ENCODE measurements around the gene MEOX1. TPM values are rescaled to one million over a fixed set of nuclear protein-coding genes. Genes with fewer than 3 reads are reported as not detected.
A peak's percentile ranks its signal among the peaks of the same experiment; 100 is the strongest.

MEOX1 gene
- total RNA-seq = 1 to 10 TPM; 5.5 to 6.0 TPM
- 8.7 to 54.9 reads per million in 2 donors for total RNA-seq

DNA sequence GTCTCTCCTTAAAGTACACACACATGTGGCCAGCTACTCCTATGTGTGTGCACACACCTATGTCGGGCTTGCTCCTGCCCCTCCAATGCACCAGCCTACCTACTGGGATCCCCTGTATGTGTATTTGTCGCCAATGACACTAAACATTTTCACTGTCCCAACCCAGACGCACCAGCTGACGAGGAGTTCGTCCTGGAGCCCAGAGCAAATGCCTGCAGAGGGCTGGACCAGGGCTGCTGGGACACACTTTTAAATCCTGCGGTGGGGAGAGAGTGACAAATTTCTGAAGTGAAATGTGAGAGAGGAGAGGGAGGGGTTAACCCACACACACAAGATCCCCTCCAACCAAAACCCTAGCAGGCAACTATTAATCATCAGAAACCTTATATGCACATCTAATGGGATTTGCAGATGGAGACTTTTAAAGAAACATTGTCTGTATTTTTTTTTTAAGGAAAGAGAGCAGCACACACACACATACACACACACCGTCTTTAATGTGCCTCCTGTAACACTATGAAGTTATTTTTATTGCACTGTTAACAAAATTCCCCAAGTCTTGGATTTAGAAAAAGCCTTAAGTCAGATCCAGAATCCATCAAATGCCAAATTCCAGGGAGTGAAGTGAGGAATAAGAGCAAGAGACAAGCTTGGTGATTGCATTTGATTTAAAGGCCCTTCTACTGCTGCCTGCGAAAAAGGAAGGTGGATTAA lies at the start of gene MEOX1:
Gene MEOX1 (minus strand): TSS at position 224 of the 714 bp plus-strand sequence. CDS start 388 bp downstream, outside the sequence.
- peak within 1 kb of the TSS; percentile 88 for H3K27ac Mint-ChIP-seq

DNA sequence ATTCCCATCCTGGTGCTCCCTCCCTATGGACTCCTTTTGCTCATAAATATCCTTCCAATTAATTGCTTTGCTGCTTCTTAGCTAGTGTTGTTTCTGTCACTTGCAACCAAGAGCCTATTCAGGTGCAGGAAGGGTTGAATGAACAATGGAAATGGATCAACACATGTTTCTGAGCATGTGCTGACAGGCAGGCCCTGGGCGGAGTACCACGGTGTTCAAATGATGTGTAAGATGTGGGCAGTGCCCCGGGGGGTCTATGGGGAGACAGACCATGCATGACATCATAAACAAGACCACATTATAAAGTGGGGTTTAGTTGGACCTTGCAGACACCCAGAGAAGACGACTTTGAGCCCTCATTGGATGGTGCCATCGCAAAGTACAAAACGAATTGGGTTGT lies 48.4 kb upstream of the MEOX1 start:
- no peak for DNase-seq

More for the DNA sequence above, at the start of gene MEOX1:
- DNase-seq (no peak), ATAC-seq (peak; percentile 51)
- Mint-ChIP-seq H3K36me3 (ENCODE audit: low read depth) (no peaks in the 10 kb centered on the region), H3K27me3 (no peaks in the 10 kb centered on the region), H3K4me3 (peak within 1 kb of the TSS; percentile 84), H3K4me1 (peaks cover 28% of the 10 kb centered on the region)
- no peaks in the 10 kb centered on the region for H3K9me3 ChIP-seq (ENCODE audit: control insufficient read depth, low read length, poor library complexity, severe bottlenecking)

DNA sequence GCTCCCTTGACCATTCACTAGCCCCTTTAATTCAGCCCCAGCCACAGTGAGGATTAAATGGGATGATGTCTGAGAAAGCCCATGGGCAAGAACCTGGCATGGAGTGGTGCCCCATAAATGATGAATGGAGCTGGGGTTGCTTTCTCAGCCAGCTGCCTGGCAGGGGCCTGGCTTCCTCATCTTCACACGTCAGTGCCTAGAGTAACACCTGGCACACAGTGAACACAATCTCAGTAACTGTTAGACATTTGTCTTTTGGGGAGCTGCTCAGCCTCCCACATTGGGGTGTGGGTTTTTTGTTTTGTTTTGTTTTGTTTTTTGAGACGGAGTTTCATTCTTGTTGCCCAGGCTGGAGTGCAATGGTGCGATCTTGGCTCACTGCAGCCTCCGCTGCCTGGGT lies 47.5 kb upstream of the MEOX1 start:
- DNase-seq (no peak), ATAC-seq (no peak)
- Mint-ChIP-seq H3K27ac (no peak overlapping the region), H3K27me3 (peaks cover 71% of the 10 kb centered on the region), H3K4me3 (no peak overlapping the region), H3K36me3 (ENCODE audit: low read depth) (peaks cover 3% of the 10 kb centered on the region), H3K4me1 (peaks cover 8% of the 10 kb centered on the region)
- no peaks in the 10 kb centered on the region for H3K9me3 ChIP-seq (ENCODE audit: control insufficient read depth, low read length, poor library complexity, severe bottlenecking)

More for the DNA sequence above, 48.4 kb upstream of the MEOX1 start:
- no peak overlapping the region for H3K4me3 Mint-ChIP-seq
- no peak for ATAC-seq
- H3K9me3 ChIP-seq (ENCODE audit: control insufficient read depth, low read length, poor library complexity, severe bottlenecking) = no peaks in the 10 kb centered on the region
- H3K36me3 Mint-ChIP-seq (ENCODE audit: low read depth) = peaks cover 6% of the 10 kb centered on the region
- peaks cover 12% of the 10 kb centered on the region for H3K4me1 Mint-ChIP-seq
- H3K27me3 Mint-ChIP-seq = peaks cover 78% of the 10 kb centered on the region
- H3K27ac Mint-ChIP-seq = no peak overlapping the region

DNA sequence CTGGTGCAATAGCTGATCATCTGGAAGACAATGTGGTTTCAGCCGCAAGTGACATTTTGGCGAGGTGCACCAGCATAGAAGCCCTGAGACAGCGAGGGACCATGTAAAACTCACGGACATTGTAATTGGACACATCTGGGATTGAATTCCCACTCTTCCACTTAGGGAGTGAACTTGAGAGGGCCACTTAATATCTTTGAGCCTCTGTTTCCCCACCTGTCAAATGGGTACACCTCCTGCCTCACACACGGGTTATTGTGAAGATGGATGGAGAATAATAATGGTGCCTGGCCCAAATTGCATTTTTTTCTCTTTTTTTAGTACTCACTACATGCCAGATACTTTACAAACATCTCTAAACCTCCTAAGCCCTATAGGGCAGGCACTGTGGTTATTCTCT lies 45.5 kb upstream of the MEOX1 start:
- no peak overlapping the region for H3K27ac Mint-ChIP-seq
- peaks cover 59% of the 10 kb centered on the region for H3K27me3 Mint-ChIP-seq
- no peaks in the 10 kb centered on the region for H3K4me1 Mint-ChIP-seq
- no peak overlapping the region for H3K4me3 Mint-ChIP-seq
- no peaks in the 10 kb centered on the region for H3K36me3 Mint-ChIP-seq (ENCODE audit: low read depth)
- ATAC-seq (no peak), DNase-seq (no peak)
- no peaks in the 10 kb centered on the region for H3K9me3 ChIP-seq (ENCODE audit: control insufficient read depth, low read length, poor library complexity, severe bottlenecking)

DNA sequence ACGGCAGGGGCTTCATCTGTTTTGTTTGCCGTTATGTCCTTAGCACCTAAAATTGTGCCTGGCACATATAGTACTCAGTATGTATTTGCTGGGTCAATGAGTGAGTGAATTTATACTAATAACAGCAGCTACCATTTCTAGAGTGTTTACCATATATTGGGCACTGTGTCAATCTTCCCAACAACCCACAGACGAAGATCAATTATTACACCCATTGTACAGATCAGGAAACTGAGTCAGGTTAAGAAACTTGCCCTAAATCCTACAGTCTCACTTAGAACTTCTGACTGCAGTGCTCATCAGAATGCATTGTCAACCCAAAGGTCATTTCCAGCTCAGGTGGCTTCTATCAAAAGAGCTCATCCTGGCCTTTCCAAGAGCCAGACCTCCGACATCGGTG lies 44.5 kb upstream of the MEOX1 start:
- H3K9me3 ChIP-seq (ENCODE audit: control insufficient read depth, low read length, poor library complexity, severe bottlenecking) = no peaks in the 10 kb centered on the region
- H3K4me1 Mint-ChIP-seq = peaks cover 1% of the 10 kb centered on the region
- H3K4me3 Mint-ChIP-seq = no peak overlapping the region
- ATAC-seq (no peak), DNase-seq (no peak)
- no peak overlapping the region for H3K27ac Mint-ChIP-seq
- H3K27me3 Mint-ChIP-seq = peaks cover 55% of the 10 kb centered on the region
- no peaks in the 10 kb centered on the region for H3K36me3 Mint-ChIP-seq (ENCODE audit: low read depth)

DNA sequence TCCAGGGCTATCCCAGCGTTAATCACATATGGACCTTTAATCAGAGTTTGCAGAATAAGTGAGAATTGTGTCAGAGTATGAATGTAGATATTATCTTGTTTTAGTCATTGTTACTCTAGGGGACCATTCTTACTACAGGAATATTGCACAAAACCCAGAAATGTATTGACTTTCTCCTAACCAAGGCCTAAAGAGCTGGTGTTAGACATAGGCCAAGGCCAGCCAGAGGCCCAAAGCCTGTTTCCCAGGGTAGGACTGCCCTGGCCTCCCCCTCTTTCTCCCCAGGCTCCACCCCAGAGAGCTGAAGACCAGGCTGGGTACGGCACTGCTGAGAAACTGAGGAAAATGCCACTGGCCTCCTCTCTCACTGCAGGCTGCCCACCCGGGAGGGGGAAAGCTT lies 41.9 kb upstream of the MEOX1 start:
- Mint-ChIP-seq H3K36me3 (ENCODE audit: low read depth) (no peaks in the 10 kb centered on the region), H3K27me3 (peaks cover 42% of the 10 kb centered on the region), H3K4me1 (peaks cover 2% of the 10 kb centered on the region), H3K4me3 (no peak overlapping the region), H3K27ac (no peak overlapping the region)
- ATAC-seq = no peak
- no peak for DNase-seq
- H3K9me3 ChIP-seq (ENCODE audit: control insufficient read depth, low read length, poor library complexity, severe bottlenecking) = no peaks in the 10 kb centered on the region

DNA sequence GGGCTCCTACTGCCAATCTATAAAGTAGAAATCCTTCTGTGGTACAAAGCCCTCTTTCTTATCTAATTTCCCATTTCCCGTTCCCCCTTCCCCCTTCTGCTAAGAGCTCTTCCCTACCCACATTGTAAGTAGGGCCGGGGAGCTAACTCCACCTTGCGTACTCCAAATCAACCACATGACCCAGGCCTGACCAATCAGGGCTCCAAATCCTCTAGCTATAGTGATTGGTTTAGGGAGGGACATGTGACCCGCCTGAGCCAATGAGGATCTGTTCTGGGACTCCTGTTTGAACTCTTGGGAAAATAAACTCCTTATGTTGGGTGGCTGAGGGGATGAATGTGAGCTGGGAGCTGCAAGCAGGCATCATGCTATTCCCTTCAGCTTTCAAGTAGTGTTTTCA lies 40.9 kb upstream of the MEOX1 start:
- ATAC-seq = peak; percentile 48

DNA sequence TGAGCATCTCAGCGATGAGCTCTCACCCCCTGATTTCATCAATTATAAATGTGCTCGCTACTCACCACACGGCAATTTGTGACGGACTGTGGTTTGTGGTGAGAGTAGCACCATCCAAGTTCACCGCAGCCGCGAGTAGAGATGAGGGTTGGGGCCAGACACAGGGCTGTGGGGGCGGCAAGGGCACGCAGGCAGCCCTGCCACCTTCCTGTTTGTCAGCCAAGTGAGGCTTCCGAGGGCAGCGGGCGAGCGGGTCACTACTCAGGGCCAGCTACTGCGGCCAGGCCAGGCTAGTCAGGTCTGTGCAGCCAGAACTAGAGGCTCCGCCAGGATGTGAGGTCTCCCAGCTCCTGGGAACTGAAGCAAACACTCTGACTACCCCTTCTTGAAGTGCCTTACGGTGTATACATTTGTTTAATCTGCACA lies 39.6 kb upstream of the MEOX1 start:
- peaks cover 2% of the 10 kb centered on the region for H3K4me1 Mint-ChIP-seq
- H3K36me3 Mint-ChIP-seq (ENCODE audit: low read depth) = no peaks in the 10 kb centered on the region
- DNase-seq (no peak), ATAC-seq (peak; percentile 53)
- no peak overlapping the region for H3K27ac Mint-ChIP-seq
- H3K9me3 ChIP-seq (ENCODE audit: control insufficient read depth, low read length, poor library complexity, severe bottlenecking) = no peaks in the 10 kb centered on the region
- no peak overlapping the region for H3K4me3 Mint-ChIP-seq
- H3K27me3 Mint-ChIP-seq = peaks cover 37% of the 10 kb centered on the region

More for the DNA sequence above, 40.9 kb upstream of the MEOX1 start:
- peaks cover 45% of the 10 kb centered on the region for H3K27me3 Mint-ChIP-seq
- H3K4me1 Mint-ChIP-seq = peaks cover 2% of the 10 kb centered on the region
- no peak overlapping the region for H3K27ac Mint-ChIP-seq
- no peaks in the 10 kb centered on the region for H3K9me3 ChIP-seq (ENCODE audit: control insufficient read depth, low read length, poor library complexity, severe bottlenecking)
- H3K4me3 Mint-ChIP-seq = no peak overlapping the region
- H3K36me3 Mint-ChIP-seq (ENCODE audit: low read depth) = no peaks in the 10 kb centered on the region
- no peak for DNase-seq

DNA sequence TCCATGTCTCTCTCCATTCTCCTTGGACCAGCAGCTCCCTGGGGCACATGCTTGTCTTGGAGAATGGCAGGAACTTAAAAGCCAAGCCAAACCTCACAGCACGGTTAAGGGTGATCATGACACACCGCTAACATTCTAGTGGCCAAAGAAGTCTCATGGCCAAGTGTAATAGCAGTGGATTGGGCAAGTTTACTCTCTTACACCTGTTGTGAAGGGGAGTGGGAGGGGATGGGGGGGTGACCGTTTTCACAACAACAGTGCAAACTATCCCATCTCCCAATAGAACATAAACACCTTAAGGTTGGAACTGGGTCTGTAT lies 37.7 kb upstream of the MEOX1 start:
- ATAC-seq = no peak
- Mint-ChIP-seq H3K36me3 (ENCODE audit: low read depth) (no peaks in the 10 kb centered on the region), H3K27ac (no peak overlapping the region), H3K27me3 (peaks cover 25% of the 10 kb centered on the region), H3K4me1 (peaks cover 4% of the 10 kb centered on the region), H3K4me3 (no peak overlapping the region)
- no peak for DNase-seq
- H3K9me3 ChIP-seq (ENCODE audit: control insufficient read depth, low read length, poor library complexity, severe bottlenecking) = no peaks in the 10 kb centered on the region

DNA sequence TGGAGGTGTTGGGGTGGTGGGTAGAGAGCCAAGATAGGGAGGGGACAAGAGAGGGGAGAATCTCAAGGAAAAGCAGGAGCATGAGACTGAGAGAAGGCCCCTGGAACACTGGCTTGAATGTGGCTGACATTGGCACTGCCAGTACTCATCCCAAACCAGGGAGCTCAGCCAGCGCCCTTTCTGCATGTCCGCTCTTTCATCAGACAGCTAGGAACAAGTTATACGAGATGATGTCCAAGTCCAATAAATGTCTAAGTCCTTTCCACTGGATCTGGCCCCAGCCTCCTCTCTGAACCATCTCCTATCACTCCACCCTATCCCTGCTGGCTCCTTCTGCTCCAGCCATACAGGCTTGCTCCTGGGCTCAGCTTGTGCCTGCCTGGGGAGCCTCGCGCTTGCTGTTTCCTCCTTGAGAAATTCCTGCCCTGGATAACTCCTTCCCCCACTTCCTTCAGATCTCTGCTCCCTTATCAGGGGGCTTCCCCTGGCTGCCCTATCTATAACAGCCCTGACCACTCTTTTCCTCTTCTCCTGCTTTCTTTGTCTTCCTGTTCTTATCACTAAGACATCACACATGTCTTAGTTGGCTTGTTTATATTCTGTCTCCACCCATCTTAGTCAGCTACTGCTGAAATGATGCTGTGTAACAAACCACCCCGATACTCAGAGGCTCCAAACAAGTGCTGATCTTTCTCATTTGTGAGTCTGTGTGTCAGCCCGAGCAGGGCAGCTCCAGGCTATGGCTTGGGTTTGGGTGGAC lies 37.1 kb upstream of the MEOX1 start:
- Mint-ChIP-seq H3K36me3 (ENCODE audit: low read depth) (no peaks in the 10 kb centered on the region), H3K4me1 (peaks cover 6% of the 10 kb centered on the region), H3K4me3 (no peak overlapping the region), H3K27ac (no peak overlapping the region), H3K27me3 (peaks cover 29% of the 10 kb centered on the region)
- ATAC-seq = no peak
- DNase-seq = no peak
- no peaks in the 10 kb centered on the region for H3K9me3 ChIP-seq (ENCODE audit: control insufficient read depth, low read length, poor library complexity, severe bottlenecking)

DNA sequence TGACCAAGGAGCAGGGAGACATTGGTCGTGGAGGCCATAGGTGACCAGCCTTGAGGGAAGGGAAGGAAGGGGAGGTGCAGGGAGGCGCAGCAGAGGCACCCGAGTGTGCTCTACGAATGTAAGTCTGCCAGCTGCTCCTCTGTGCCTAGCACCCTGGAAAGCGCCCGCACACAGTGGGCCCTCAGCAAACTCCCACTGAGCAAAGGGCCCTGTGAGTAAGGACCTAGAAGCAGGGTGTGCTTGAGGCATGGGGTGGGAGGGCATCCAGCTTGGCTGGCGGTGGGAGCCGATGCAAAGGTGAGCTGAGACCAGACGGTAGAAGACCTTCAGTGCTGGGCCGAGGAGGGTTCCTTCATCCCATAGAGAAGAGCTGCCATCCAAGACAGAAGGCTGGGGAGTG lies 36.2 kb upstream of the MEOX1 start:
- no peak for ATAC-seq
- Mint-ChIP-seq H3K36me3 (ENCODE audit: low read depth) (no peaks in the 10 kb centered on the region), H3K27me3 (peaks cover 29% of the 10 kb centered on the region), H3K4me1 (peaks cover 6% of the 10 kb centered on the region), H3K4me3 (no peak overlapping the region), H3K27ac (no peak overlapping the region)
- no peak for DNase-seq
- no peaks in the 10 kb centered on the region for H3K9me3 ChIP-seq (ENCODE audit: control insufficient read depth, low read length, poor library complexity, severe bottlenecking)

DNA sequence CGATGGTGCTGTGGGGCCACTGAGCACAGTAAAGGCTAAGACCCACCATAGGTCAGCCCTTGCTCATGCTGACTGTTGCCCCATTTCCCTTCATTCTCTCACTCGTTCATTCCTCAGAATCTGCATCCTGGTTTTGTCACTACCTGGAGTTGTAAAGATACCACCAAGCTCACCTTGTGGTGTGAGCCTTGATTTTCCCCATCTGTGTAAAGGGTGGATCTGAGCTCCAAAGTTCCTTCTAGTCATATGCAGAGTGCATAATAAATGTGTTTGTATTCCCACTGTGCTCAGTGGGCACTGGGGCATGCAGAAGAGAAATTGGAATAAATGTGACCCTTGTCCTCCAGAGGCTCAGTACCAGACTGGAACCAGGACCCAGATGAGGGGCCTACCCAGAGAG lies 35.2 kb upstream of the MEOX1 start:
- Mint-ChIP-seq H3K27ac (no peak overlapping the region), H3K4me3 (no peak overlapping the region), H3K27me3 (peaks cover 24% of the 10 kb centered on the region), H3K36me3 (ENCODE audit: low read depth) (no peaks in the 10 kb centered on the region), H3K4me1 (peaks cover 6% of the 10 kb centered on the region)
- ATAC-seq (no peak), DNase-seq (no peak)
- no peaks in the 10 kb centered on the region for H3K9me3 ChIP-seq (ENCODE audit: control insufficient read depth, low read length, poor library complexity, severe bottlenecking)

DNA sequence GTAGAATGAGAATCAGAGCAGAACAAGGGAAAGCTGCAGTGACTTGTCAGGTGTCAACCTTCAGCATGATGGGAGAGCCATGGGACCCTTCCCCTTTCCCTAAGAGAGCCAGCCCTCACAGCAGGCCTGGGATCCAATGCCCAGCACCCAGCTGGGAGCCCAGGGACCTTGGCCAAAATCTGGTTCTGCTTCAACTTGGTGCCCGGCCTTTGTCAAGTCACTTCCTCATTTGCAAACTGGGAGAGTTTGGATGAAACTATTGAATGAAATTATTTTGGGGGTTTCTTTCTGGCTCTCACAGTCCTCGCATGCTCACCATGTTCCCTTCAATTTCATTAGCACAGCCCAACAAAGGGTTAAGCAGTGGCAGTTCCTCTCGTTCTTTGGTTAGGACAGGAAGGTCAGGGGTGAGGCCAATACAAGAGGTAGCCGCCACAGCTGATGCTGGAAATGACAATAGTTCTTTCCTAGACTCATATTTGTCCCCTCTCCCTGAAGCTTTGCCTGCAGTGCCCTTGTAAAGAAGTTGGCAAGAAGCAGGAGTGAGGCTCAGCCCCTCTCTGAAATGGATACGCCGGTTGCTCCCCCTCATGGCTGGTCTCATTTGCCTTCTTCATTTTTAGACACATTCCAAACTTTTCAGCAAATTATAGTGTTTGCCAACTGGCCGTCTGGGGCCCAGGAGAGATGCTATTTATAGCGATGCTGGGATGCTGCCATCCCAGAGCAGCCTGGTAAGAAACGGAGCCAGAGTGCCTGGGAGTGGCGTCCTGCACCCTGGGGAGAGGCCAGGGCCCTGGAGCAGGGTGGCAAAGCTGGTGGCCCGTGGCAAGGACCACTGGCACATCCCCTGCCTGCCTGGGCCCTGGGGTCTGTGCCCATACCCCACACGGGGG lies 34.5 kb upstream of the MEOX1 start:
- Mint-ChIP-seq H3K4me3 (no peak overlapping the region), H3K27me3 (peaks cover 29% of the 10 kb centered on the region), H3K27ac (no peak overlapping the region), H3K4me1 (peaks cover 4% of the 10 kb centered on the region), H3K36me3 (ENCODE audit: low read depth) (no peaks in the 10 kb centered on the region)
- ATAC-seq (no peak), DNase-seq (no peak)
- H3K9me3 ChIP-seq (ENCODE audit: control insufficient read depth, low read length, poor library complexity, severe bottlenecking) = no peaks in the 10 kb centered on the region
